Measurements from ENCODE around the gene WEE1.

WEE1 gene

DNA sequence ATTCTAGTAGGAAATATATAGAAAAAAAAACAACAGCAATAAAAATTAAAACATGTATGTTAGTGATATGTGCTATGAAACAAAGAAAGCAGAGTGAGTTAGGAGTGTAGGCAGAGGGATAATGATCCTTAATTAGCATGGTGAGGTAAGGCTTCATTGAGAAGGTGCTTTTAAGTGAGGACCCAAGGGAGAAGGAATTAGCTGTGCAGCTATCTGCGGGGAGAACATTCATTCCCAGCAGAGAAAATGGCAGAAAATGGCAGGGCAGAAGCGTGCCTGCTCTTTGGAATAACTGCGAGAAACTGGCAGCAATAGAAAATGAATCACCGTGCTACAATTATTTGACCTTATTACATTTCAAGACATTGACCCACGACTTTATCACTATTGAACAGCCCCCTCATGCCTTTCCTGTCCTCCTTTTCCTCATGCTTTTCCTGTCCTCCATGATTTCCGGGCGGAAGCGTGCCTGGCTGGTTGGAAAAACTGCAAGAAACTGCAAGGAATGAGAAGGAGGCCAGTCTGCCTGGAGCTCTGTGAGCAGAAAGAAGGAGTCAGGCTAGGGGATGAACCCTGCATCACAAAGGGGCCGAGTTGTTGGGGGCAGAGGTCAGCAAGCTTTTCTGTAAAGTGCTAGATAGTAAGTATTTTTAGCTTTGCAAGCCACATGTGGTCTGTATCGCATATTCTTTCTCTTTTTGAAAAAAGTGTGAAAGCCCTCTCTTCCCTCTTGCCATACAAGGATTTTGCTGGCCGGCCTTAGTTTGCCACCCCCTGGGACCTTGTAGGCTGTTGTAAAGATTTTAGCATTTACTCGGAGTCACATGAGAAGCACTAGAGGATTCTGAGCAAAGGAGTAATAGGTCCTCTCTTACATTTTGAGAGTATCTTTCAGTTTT is 53.3 kb downstream of the WEE1 start:
- no peak for DNase-seq (ENCODE audit: extremely low read depth, low read depth)
- TF ChIP-seq, protein P1, sequence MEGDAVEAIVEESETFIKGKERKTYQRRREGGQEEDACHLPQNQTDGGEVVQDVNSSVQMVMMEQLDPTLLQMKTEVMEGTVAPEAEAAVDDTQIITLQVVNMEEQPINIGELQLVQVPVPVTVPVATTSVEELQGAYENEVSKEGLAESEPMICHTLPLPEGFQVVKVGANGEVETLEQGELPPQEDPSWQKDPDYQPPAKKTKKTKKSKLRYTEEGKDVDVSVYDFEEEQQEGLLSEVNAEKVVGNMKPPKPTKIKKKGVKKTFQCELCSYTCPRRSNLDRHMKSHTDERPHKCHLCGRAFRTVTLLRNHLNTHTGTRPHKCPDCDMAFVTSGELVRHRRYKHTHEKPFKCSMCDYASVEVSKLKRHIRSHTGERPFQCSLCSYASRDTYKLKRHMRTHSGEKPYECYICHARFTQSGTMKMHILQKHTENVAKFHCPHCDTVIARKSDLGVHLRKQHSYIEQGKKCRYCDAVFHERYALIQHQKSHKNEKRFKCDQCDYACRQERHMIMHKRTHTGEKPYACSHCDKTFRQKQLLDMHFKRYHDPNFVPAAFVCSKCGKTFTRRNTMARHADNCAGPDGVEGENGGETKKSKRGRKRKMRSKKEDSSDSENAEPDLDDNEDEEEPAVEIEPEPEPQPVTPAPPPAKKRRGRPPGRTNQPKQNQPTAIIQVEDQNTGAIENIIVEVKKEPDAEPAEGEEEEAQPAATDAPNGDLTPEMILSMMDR (IDR thresholded peaks at IDR 0.05; ENCODE audit: low read depth, low read length), result no peak

DNA sequence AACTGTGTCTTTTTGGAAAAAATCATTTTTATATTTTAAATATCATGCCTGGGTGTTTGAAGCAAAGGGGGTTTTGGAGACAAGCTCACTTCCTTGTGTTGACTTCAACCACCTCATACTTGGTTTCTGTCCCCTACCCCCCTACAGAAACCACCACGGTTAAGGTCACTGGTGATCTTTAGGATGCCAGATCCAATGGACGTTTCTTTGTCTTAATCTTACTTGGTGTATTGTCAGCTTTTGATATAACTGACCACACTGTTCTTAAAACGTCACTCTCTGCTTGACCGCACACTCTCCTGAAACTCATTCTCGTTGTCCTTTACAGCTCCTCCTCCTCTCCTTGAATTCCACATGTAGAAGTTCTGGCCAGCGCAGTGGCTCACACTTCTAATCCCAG is 55.6 kb downstream of the WEE1 start:
- DNase-seq (ENCODE audit: extremely low read depth, low read depth), result no peak
- TF ChIP-seq, protein P1 (IDR thresholded peaks at IDR 0.05; ENCODE audit: low read depth, low read length), result no peak

DNA sequence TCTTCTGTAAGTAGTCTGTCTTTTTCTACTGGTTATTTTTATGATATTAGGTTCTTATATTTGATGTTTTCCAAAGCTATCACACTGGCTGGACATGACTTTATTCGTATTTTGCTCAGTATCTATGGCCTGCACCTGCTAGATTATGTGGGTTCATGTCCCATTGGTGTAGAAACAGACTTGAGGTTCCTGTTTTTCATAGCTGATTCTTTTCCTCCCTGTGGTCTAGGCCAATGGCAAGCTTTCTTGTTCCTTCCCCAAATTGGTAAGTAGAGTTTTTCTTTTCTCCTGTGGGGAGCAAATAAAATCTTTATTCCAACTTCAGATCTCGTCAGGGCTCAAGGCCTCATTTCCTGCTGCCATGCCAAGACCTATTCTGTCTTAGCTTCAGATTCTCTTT is 60.2 kb downstream of the WEE1 start:
- TF ChIP-seq, protein P1 (IDR thresholded peaks at IDR 0.05; ENCODE audit: low read depth, low read length), result no peak
- no peak for DNase-seq (ENCODE audit: extremely low read depth, low read depth)

DNA sequence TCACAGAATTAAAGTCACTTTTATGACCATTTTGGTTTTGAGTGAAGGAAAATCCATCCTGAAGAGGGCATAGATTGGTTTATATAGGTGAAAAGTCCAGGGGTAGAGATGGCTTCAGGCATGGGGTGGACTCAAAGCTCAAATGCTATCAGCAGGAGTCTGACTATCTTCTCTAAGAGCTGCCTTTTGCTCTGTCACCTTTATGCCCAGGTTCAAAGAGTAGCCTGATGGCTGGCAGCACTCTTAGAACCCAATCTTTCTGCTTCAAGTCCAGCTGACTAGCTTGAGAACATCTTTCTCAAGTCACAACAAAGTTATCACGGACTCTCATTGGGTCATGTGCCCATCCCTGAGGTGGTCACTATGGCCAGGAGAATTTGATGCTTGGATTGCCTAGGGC is 63.2 kb downstream of the WEE1 start:
- DNase-seq (ENCODE audit: extremely low read depth, low read depth), result no peak
- TF ChIP-seq, protein P1 (IDR thresholded peaks at IDR 0.05; ENCODE audit: low read depth, low read length), result no peak

DNA sequence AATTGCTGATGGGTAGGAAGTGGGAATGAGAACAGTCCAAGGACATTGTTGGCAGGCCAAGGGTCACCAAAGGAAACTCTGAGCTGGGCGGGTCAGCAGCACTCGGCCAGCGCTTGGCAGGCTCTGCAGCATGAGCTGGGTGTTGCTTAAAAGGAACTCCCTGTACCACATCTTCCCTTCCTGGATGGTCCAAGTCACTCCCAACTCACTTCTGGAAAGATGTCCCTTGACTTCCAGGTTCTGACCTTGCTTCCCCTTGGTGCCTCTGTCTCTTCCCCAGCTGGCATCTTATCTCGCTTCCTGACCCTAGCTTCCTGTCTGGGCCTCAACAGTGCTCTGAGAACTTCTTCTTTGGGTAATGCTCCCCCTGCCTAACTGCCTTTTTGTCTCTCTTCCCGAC is 65.6 kb downstream of the WEE1 start:
- TF ChIP-seq, protein P1 (IDR thresholded peaks at IDR 0.05; ENCODE audit: low read depth, low read length), result no peak
- DNase-seq (ENCODE audit: extremely low read depth, low read depth), result no peak

Data from AG09319 (cell line).